ENCODE results near the gene PRF1.

PRF1 gene

GRCh38 chr10:70562036-70562755, 40.3 kb downstream of the PRF1 start:
- no peak for TF ChIP-seq CTCF (conservative IDR thresholded peaks at IDR 0.05)
- H3K27ac ChIP-seq = no peak overlapping the region

GRCh38 chr10:70561558-70561957, 41.0 kb downstream of the PRF1 start:
- H3K27ac ChIP-seq = no peak overlapping the region
- TF ChIP-seq ZFX (IDR thresholded peaks at IDR 0.05) (no peak), CTCF (conservative IDR thresholded peaks at IDR 0.05) (no peak)

- no peak overlapping the region for H3K27ac ChIP-seq
- no peak for TF ChIP-seq ZFX (IDR thresholded peaks at IDR 0.05)
- TF ChIP-seq CTCF (conservative IDR thresholded peaks at IDR 0.05) = no peak
These were observed 41.5 kb downstream of the PRF1 start for GRCh38 chr10:70561070-70561469.

- no peak overlapping the region for H3K27ac ChIP-seq
- TF ChIP-seq ZFX (IDR thresholded peaks at IDR 0.05) (no peak), CTCF (conservative IDR thresholded peaks at IDR 0.05) (no peak)
These were observed 42.0 kb downstream of the PRF1 start for GRCh38 chr10:70560511-70560941.

GRCh38 chr10:70559861-70560260, 42.7 kb downstream of the PRF1 start:
- H3K27ac ChIP-seq = no peak overlapping the region
- TF ChIP-seq ZFX (IDR thresholded peaks at IDR 0.05) (no peak), CTCF (conservative IDR thresholded peaks at IDR 0.05) (no peak)

GRCh38 chr10:70558871-70559810, 43.4 kb downstream of the PRF1 start:
- no peak overlapping the region for H3K27ac ChIP-seq
- TF ChIP-seq ZFX (IDR thresholded peaks at IDR 0.05) (no peak), CTCF (conservative IDR thresholded peaks at IDR 0.05) (peak; percentile 75)

GRCh38 chr10:70558295-70558694, 44.2 kb downstream of the PRF1 start:
- TF ChIP-seq CTCF (conservative IDR thresholded peaks at IDR 0.05) (no peak), ZFX (IDR thresholded peaks at IDR 0.05) (no peak)
- no peak overlapping the region for H3K27ac ChIP-seq

Measured in C4-2B (cell line).